ENCODE results near the gene SLC1A3. TPM values are rescaled to one million over a fixed set of nuclear protein-coding genes. Genes with fewer than 3 reads are reported as not detected.

The SLC1A3 gene
- total and polyA plus RNA-seq, 2 experiments from 2014 or later: 9.1 to 18.1 TPM

DNA sequence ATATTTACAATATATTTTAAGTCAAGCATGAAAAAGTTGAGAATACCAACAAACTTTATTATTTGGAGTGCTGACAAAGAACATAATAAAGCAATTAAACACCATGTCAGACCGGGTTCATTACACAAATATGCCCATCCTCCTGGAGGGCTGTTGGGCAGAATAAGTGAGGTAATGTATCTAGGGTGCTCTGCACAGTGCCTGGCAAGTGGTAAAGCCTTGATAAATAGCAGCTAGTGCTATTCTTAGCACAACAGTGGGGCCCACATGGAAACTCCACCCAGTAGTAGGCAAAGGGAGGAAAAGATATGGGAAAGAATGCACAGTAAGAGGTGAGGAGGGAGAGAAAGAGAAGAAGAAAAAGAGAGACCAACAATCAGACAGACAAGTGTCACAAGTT is 97.7 kb downstream of the SLC1A3 start:
- peak in 1 of 2 donors; percentile 79 for DNase-seq (ENCODE audit: low read depth in 1 of 2, low spot score in 1 of 2)
- Histone ChIP-seq H3K4me3 (no peak overlapping the region), H3K36me3 (no peaks in the 10 kb centered on the region), H3K27ac (peak overlapping the region; percentile 98), H3K27me3 (no peaks in the 10 kb centered on the region), H3K9me3 (ENCODE audit: low read depth) (no peaks in the 10 kb centered on the region), H3K4me1 (ENCODE audit: low read depth) (peaks cover 54% of the 10 kb centered on the region)
- TF ChIP-seq CTCF (IDR thresholded peaks at IDR 0.05; ENCODE audit: low read depth, low read length): no peak

GRCh38 chr5:36705055-36705454 is 98.6 kb downstream of the SLC1A3 start:
- H3K4me1 ChIP-seq (ENCODE audit: low read depth): peaks cover 44% of the 10 kb centered on the region
- H3K27ac ChIP-seq: peak overlapping the region; percentile 98
- H3K4me3 ChIP-seq: no peak overlapping the region
- DNase-seq (ENCODE audit: low read depth in 1 of 2, low spot score in 1 of 2): peak in 1 of 2 donors; percentile 25
- no peaks in the 10 kb centered on the region for H3K9me3 ChIP-seq (ENCODE audit: low read depth)
- no peaks in the 10 kb centered on the region for H3K27me3 ChIP-seq
- H3K36me3 ChIP-seq: no peaks in the 10 kb centered on the region
- TF ChIP-seq CTCF (IDR thresholded peaks at IDR 0.05; ENCODE audit: low read depth, low read length): no peak

DNA sequence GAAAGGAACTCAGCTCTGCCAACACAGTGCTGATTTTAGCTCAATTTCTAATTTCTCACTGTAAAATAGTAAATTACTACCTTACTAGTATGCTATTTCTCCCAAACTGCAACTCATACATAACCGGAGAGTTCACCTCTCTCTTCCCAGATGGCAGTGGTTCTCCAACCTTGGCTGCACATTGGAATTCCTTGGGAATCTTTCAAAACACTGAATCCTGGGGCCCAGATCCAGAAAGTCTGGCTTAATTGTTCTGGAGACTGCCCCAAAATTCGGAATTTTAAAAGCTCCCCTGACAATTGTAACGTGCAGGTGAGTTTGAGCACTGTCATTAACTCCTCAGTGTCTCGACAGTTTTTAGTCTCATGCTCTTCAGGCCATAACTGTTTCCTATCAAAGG is 100.3 kb downstream of the SLC1A3 start:
- TF ChIP-seq CTCF (IDR thresholded peaks at IDR 0.05; ENCODE audit: low read depth, low read length): no peak
- Histone ChIP-seq H3K4me1 (ENCODE audit: low read depth) (peaks cover 35% of the 10 kb centered on the region), H3K9me3 (ENCODE audit: low read depth) (no peaks in the 10 kb centered on the region), H3K27me3 (no peaks in the 10 kb centered on the region), H3K27ac (no peak overlapping the region), H3K4me3 (no peak overlapping the region), H3K36me3 (no peaks in the 10 kb centered on the region)
- no peak for DNase-seq (ENCODE audit: low read depth in 1 of 2, low spot score in 1 of 2)

GRCh38 chr5:36708996-36709395 is 102.6 kb downstream of the SLC1A3 start:
- no peak overlapping the region for H3K27ac ChIP-seq
- H3K27me3 ChIP-seq: no peaks in the 10 kb centered on the region
- no peaks in the 10 kb centered on the region for H3K9me3 ChIP-seq (ENCODE audit: low read depth)
- no peak for DNase-seq (ENCODE audit: low read depth in 1 of 2, low spot score in 1 of 2)
- TF ChIP-seq CTCF (IDR thresholded peaks at IDR 0.05; ENCODE audit: low read depth, low read length): no peak
- H3K4me3 ChIP-seq: no peak overlapping the region
- H3K36me3 ChIP-seq: no peaks in the 10 kb centered on the region
- peaks cover 31% of the 10 kb centered on the region for H3K4me1 ChIP-seq (ENCODE audit: low read depth)

DNA sequence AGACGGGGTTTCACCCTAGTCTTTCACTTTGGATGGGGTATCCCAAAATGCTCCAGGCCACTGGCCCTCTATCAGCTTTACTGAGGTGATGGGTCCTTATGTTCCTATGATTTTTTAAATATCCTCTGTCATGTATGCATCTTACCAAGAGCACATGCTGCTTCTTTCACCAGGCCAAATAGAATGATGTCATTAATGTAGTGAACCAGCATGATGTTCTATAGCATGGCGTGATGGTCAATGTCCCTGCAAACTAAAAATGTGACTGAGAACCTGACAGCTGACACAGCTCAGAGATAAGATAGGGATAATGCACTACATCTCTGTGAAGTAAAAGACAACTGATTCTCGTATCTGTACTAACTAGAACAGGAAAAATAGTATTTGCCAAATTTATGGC is 103.6 kb downstream of the SLC1A3 start:
- H3K36me3 ChIP-seq: no peaks in the 10 kb centered on the region
- H3K27ac ChIP-seq: no peak overlapping the region
- TF ChIP-seq CTCF (IDR thresholded peaks at IDR 0.05; ENCODE audit: low read depth, low read length): no peak
- H3K27me3 ChIP-seq: no peaks in the 10 kb centered on the region
- no peak for DNase-seq (ENCODE audit: low read depth in 1 of 2, low spot score in 1 of 2)
- no peaks in the 10 kb centered on the region for H3K9me3 ChIP-seq (ENCODE audit: low read depth)
- H3K4me3 ChIP-seq: no peak overlapping the region
- peaks cover 21% of the 10 kb centered on the region for H3K4me1 ChIP-seq (ENCODE audit: low read depth)

DNA sequence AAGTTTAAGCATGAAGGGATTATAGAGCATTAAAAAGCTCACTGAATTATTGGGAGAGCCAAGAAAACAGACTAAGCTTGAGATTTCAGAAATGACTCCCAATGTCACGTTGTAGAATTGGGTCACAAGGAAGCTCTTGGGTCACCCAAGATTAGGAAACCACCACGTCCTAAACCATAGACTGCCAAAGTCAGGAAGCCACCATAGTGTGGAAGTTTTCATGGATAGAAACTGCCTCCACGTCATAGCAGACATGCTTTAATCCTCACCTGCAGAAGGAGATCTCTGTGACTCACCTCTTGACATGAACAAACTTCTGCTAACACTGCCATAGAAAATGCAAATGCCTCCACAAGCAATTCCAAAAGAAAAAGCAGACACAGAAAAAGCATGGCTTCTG is 106.3 kb downstream of the SLC1A3 start:
- no peak overlapping the region for H3K4me3 ChIP-seq
- no peak for TF ChIP-seq CTCF (IDR thresholded peaks at IDR 0.05; ENCODE audit: low read depth, low read length)
- H3K36me3 ChIP-seq: no peaks in the 10 kb centered on the region
- H3K9me3 ChIP-seq (ENCODE audit: low read depth): no peaks in the 10 kb centered on the region
- H3K27me3 ChIP-seq: no peaks in the 10 kb centered on the region
- H3K27ac ChIP-seq: peak overlapping the region; percentile 59
- DNase-seq (ENCODE audit: low read depth in 1 of 2, low spot score in 1 of 2): no peak
- peaks cover 22% of the 10 kb centered on the region for H3K4me1 ChIP-seq (ENCODE audit: low read depth)
